PC-3 (cell line): Measurements from ENCODE around the gene TRAF3. TPM values are rescaled to one million over a fixed set of nuclear protein-coding genes. Genes with fewer than 3 reads are reported as not detected.

ENCODE experiments used
- ATAC-seq: fragments of 200-7000 bp; cut with Tn5 transposase; 2 replicates; pipeline ENCODE4 v1.9.1; 2020; ENCODE audit warnings: mild to moderate bottlenecking, moderate library complexity
- BruUV-seq: library from RNA; stranded (reverse); fragments of 400-500 nt; replicated peaks from 2 replicates; lab custom pipeline; 2021; lab: Mats Ljungman, UMichigan
- CTCF ChIA-PET: fragments of 300-600 bp; sonication (Branson Sonifier 250); formaldehyde crosslinking; loops from one replicate; lab custom pipeline; 2022; ENCODE audit warnings: antibody characterized with exemption; lab: Charles Lee
- POLR2A ChIA-PET: fragments of 300-600 bp; sonication (Branson Sonifier 250); formaldehyde crosslinking; loops from one replicate; lab custom pipeline; 2022; ENCODE audit warnings: antibody characterized with exemption; ENCODE audit not compliant: unreplicated experiment; lab: Charles Lee
- DNase-seq: peaks from one replicate; pipeline ENCODE4 v3.0.0-alpha.2; 2015
- H2AFZ ChIP-seq: fragments of 300-600 bp; sonication (generic); 2 replicates; pipeline ENCODE4 v1.6.0; 2016; ENCODE audit warnings: antibody characterized with exemption, low read length
- H3F3A ChIP-seq: fragments of 300-600 bp; sonication (generic); one replicate; pipeline ENCODE4 v1.6.0; 2017; ENCODE audit warnings: antibody characterized with exemption, low read length, control low read depth, mild to moderate bottlenecking; ENCODE audit not compliant: unreplicated experiment
- H3K27ac ChIP-seq: fragments of 300-600 bp; sonication (generic); 2 replicates; pipeline ENCODE4 v1.5.1; 2016; ENCODE audit warnings: mild to moderate bottlenecking, low read length
- H3K27me3 ChIP-seq: fragments of 300-600 bp; sonication (generic); 2 replicates; pipeline ENCODE4 v1.6.1; 2016; ENCODE audit warnings: low read length, mixed read lengths
- H3K36me3 ChIP-seq: fragments of 300-600 bp; sonication (generic); 2 replicates; pipeline ENCODE4 v1.6.1; 2016; ENCODE audit warnings: low read depth, mixed run types, low read length, mixed read lengths
- H3K4me1 ChIP-seq: fragments of 300-600 bp; sonication (generic); 2 replicates; pipeline ENCODE4 v1.5.1; 2016; ENCODE audit warnings: low read length; ENCODE audit not compliant: insufficient read depth
- H3K4me2 ChIP-seq: fragments of 300-600 bp; sonication (generic); 2 replicates; pipeline ENCODE4 v1.6.0; 2016; ENCODE audit warnings: low read length
- H3K4me3 ChIP-seq: fragments of 300-600 bp; sonication (generic); 2 replicates; pipeline ENCODE4 v1.5.1; 2016; ENCODE audit warnings: mild to moderate bottlenecking, low read length, mixed read lengths
- H3K79me2 ChIP-seq: fragments of 300-600 bp; sonication (generic); 2 replicates; pipeline ENCODE4 v1.6.1; 2017; ENCODE audit warnings: low read length, mixed read lengths
- H3K9ac ChIP-seq: fragments of 300-600 bp; sonication (generic); 2 replicates; pipeline ENCODE4 v1.6.0; 2016; ENCODE audit warnings: mild to moderate bottlenecking, low read length
- H3K9me2 ChIP-seq: fragments of 300-600 bp; sonication (generic); replicated peaks from 2 replicates; pipeline ENCODE4 v1.6.1; 2016; ENCODE audit warnings: mixed run types, low read length, mixed read lengths
- H3K9me3 ChIP-seq: fragments of 300-600 bp; sonication (generic); 2 replicates; pipeline ENCODE4 v1.6.1; 2016; ENCODE audit warnings: low read length, mixed read lengths
- H4K20me1 ChIP-seq: fragments of 300-600 bp; sonication (generic); 2 replicates; pipeline ENCODE4 v1.6.1; 2016; ENCODE audit warnings: low read length, mixed read lengths
- EZH2 ChIP-seq: fragments of 300-600 bp; sonication (generic); IDR thresholded peaks from one replicate; pipeline ENCODE4 v1.6.1; 2017; ENCODE audit warnings: antibody characterized with exemption, mild to moderate bottlenecking, low read length; ENCODE audit not compliant: unreplicated experiment
- EZH2phosphoT487 ChIP-seq: fragments of 300-600 bp; sonication (generic); IDR thresholded peaks from 2 replicates; pipeline ENCODE4 v1.6.1; 2018; ENCODE audit warnings: mild to moderate bottlenecking, antibody characterized with exemption, low read length, borderline replicate concordance
- intact Hi-C: fragments of 100-400 bp; cut with micrococcal nuclease; formaldehyde crosslinking; loops from 2 replicates; pipeline ENCODE4 v1.9.0; 2023
- total RNA-seq: library from RNA; depleted of rRNA; stranded (reverse); fragments of >200 nt; gene quantifications from 2 replicates; pipeline ENCODE4 v1.2.3, GENCODE V29; 2014
- TF ChIP-seq, protein P1 (sequence below): fragments of 300-600 bp; sonication (generic); conservative IDR thresholded peaks from 2 replicates; pipeline ENCODE4 v1.5.1; 2017; ENCODE audit warnings: antibody characterized with exemption, low read depth, mild to moderate bottlenecking, low read length

TRAF3 gene
- total RNA-seq, 1 experiment from 2014 or later, result 19.4 TPM

DNA sequence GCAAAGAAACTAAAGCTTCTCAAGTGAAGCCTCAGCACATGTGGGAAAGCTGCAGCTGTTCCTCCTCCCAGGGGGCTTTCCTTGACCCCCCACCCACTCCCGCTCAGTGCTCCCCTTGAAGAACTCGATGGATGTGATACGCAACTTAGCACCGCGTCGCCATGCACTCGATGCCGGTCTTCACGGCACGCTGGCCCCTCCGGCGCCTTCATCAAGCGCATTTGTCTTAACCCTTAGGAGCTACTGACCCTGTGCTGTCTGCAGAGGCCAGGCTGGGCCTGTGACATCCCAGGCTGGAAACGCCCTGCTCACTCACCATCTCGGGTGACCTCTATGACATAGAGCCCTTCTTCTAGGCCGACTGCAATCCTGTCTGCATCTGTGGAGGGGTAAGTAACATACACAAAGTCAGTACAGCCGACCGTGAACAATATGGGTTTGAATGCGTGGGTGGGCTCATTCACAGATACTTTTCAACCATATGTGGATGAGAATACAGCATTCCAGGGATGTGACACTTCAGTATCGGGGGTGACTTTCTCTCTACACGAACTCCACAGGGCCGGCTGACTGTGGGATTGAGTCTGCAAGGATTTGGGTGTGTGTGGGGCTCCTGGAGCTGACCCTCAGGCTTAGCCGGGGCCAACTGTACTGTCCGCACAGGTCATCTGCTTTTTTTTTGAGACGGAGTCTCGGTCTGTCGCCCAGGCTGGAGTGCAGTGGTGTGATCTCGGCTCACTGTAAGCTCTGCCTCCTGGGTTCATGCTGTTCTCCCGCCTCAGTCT is 168.3 kb downstream of the TRAF3 start:
- H3K79me2 ChIP-seq, result no peaks in the 10 kb centered on the region
- no peak overlapping the region for H3K4me2 ChIP-seq
- intact Hi-C loops, result no loop called here
- H3K9me2 ChIP-seq, result no peaks in the 10 kb centered on the region
- no peak overlapping the region for H3K9ac ChIP-seq
- POLR2A ChIA-PET, result no interaction called here
- no peak overlapping the region for H2AFZ ChIP-seq
- DNase-seq, result no peak
- ATAC-seq, result no peak
- CTCF ChIA-PET, result no interaction called here
- no peaks in the 10 kb centered on the region for H3K27me3 ChIP-seq
- no peaks in the 10 kb centered on the region for H3F3A ChIP-seq
- no peaks in the 10 kb centered on the region for H3K9me3 ChIP-seq
- H4K20me1 ChIP-seq, result no peaks in the 10 kb centered on the region
- H3K36me3 ChIP-seq, result peaks cover 45% of the 10 kb centered on the region
- no peak overlapping the region for H3K4me3 ChIP-seq
- TF ChIP-seq, protein P1, sequence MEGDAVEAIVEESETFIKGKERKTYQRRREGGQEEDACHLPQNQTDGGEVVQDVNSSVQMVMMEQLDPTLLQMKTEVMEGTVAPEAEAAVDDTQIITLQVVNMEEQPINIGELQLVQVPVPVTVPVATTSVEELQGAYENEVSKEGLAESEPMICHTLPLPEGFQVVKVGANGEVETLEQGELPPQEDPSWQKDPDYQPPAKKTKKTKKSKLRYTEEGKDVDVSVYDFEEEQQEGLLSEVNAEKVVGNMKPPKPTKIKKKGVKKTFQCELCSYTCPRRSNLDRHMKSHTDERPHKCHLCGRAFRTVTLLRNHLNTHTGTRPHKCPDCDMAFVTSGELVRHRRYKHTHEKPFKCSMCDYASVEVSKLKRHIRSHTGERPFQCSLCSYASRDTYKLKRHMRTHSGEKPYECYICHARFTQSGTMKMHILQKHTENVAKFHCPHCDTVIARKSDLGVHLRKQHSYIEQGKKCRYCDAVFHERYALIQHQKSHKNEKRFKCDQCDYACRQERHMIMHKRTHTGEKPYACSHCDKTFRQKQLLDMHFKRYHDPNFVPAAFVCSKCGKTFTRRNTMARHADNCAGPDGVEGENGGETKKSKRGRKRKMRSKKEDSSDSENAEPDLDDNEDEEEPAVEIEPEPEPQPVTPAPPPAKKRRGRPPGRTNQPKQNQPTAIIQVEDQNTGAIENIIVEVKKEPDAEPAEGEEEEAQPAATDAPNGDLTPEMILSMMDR, result no peak
- TF ChIP-seq EZH2phosphoT487 (no peak), EZH2 (no peak)
- no peak overlapping the region for H3K27ac ChIP-seq
- BruUV-seq, result no TSS peak
- H3K4me1 ChIP-seq, result peaks cover 10% of the 10 kb centered on the region

DNA sequence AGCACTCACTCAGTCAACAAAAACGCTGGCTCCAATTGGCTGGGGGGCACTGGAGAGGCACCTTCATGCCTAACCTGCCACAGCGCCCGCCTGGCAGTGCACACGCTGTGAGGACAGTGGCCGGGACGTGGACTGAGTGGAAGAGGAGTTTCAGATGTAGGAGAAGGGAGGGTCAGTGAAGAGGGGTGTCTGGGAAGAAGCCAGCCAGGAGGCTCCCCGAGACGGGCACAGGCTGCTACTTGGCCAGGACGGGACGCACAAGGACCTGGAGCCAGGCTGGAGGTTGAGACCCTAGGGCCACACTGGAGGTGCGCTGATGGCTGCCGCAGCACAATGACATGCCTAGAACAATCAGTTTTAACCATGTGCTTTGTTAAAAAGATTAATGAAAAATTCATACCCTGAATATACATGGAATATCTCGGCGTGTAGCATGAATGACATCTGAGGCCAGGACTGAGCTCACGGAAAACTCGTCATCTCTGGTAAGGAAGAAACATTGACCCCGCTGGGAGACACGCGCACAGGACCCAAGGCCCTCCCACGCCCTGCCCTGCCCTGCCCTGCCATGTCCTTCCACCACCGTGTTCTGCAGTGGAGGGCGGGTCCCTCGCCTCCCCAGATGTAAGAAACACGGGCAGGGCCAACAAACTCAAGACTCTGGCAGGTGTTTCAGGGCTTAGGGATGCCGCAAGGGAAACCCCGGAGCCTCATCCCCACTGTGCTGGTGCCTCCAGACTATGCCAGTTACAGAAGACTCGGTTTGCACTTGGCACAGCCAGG is 170.3 kb downstream of the TRAF3 start:
- Histone ChIP-seq H3K9me2 (no peaks in the 10 kb centered on the region), H3F3A (no peaks in the 10 kb centered on the region), H3K4me3 (no peak overlapping the region), H3K79me2 (no peaks in the 10 kb centered on the region), H3K4me2 (no peak overlapping the region), H4K20me1 (no peaks in the 10 kb centered on the region), H3K36me3 (peaks cover 44% of the 10 kb centered on the region), H3K4me1 (peaks cover 10% of the 10 kb centered on the region), H3K27me3 (no peaks in the 10 kb centered on the region), H3K9ac (no peak overlapping the region), H3K9me3 (no peaks in the 10 kb centered on the region), H2AFZ (no peak overlapping the region), H3K27ac (no peak overlapping the region)
- no TSS peak for BruUV-seq
- CTCF ChIA-PET, result no interaction called here
- intact Hi-C loops, result no loop called here
- DNase-seq (no peak), ATAC-seq (no peak)
- POLR2A ChIA-PET, result no interaction called here
- TF ChIP-seq, protein P1, result no peak
- no peak for TF ChIP-seq EZH2phosphoT487
- no peak for TF ChIP-seq EZH2
